ENCODE measurements around the gene ZNF467. TPM values are rescaled to one million over a fixed set of nuclear protein-coding genes. Genes with fewer than 3 reads are reported as not detected.

ZNF467 gene
- total RNA-seq, 1 donor from 2014 or later = 0.17 TPM

- Histone ChIP-seq H3K79me2 (ENCODE audit: low read depth) (no peaks in the 10 kb centered on the region), H3K4me2 (peak overlapping the region; percentile 97), H3F3A (ENCODE audit: low read depth) (peaks cover 10% of the 10 kb centered on the region), H3K9ac (no peak overlapping the region), H3K27ac (no peak overlapping the region), H3K4me3 (peak overlapping the region; percentile 88), H3K4me1 (peaks cover 18% of the 10 kb centered on the region), H2AFZ (replicated peaks) (no peak overlapping the region), H3K36me3 (no peaks in the 10 kb centered on the region), H4K20me1 (ENCODE audit: low read depth) (peaks cover 15% of the 10 kb centered on the region), H3K9me3 (ENCODE audit: low read depth) (no peaks in the 10 kb centered on the region), H3K27me3 (peaks cover 66% of the 10 kb centered on the region)
- Mint-ChIP-seq H3K36me3 (no peaks in the 10 kb centered on the region), H3K4me1 (peaks cover 33% of the 10 kb centered on the region), H3K27me3 (ENCODE audit: insufficient read depth, low read depth) (peaks cover 13% of the 10 kb centered on the region), H3K9me3 (no peaks in the 10 kb centered on the region), H3K27ac (peak overlapping the region; percentile 63), H3K4me3 (peak overlapping the region; percentile 87)
- peak; percentile 47 for TF ChIP-seq EZH2phosphoT487 (IDR thresholded peaks at IDR 0.05)
- TF ChIP-seq CTCF (IDR thresholded peaks at IDR 0.05) = no peak
- peak; percentile 52 for TF ChIP-seq EZH2 (IDR thresholded peaks at IDR 0.05)
- peak; percentile 53 for DNase-seq (ENCODE audit: low spot score)
Observed at GRCh38 chr7:149774237-149775175, 1.1 kb upstream of the ZNF467 start.

GRCh38 chr7:149772956-149773434 lies 393 bp downstream of the ZNF467 start:
- DNase-seq (ENCODE audit: low spot score) = peak; percentile 60
- Histone ChIP-seq H3K9me3 (ENCODE audit: low read depth) (no peaks in the 10 kb centered on the region), H3K27ac (no peak overlapping the region), H4K20me1 (ENCODE audit: low read depth) (peaks cover 15% of the 10 kb centered on the region), H3K4me2 (peak overlapping the region; percentile 97), H2AFZ (replicated peaks) (no peak overlapping the region), H3K4me1 (peaks cover 18% of the 10 kb centered on the region), H3K27me3 (peaks cover 81% of the 10 kb centered on the region), H3K36me3 (no peaks in the 10 kb centered on the region), H3K4me3 (peak overlapping the region; percentile 88), H3K9ac (no peak overlapping the region), H3F3A (ENCODE audit: low read depth) (peaks cover 10% of the 10 kb centered on the region), H3K79me2 (ENCODE audit: low read depth) (no peaks in the 10 kb centered on the region)
- Mint-ChIP-seq H3K4me1 (peaks cover 27% of the 10 kb centered on the region), H3K4me3 (peak overlapping the region; percentile 85), H3K9me3 (no peaks in the 10 kb centered on the region), H3K27me3 (ENCODE audit: insufficient read depth, low read depth) (peaks cover 14% of the 10 kb centered on the region), H3K36me3 (peaks cover 5% of the 10 kb centered on the region), H3K27ac (no peak overlapping the region)
- TF ChIP-seq EZH2 (IDR thresholded peaks at IDR 0.05) (peak; percentile 50), EZH2phosphoT487 (IDR thresholded peaks at IDR 0.05) (no peak), CTCF (IDR thresholded peaks at IDR 0.05) (no peak)

- peak; percentile 65 for DNase-seq (ENCODE audit: low spot score)
- H2AFZ ChIP-seq (replicated peaks) = no peak overlapping the region
Observed at GRCh38 chr7:149772241-149772955, 990 bp downstream of the ZNF467 start.

More at GRCh38 chr7:149772241-149772955, 990 bp downstream of the ZNF467 start:
- H3K27ac ChIP-seq = no peak overlapping the region
- Mint-ChIP-seq H3K4me1 (peaks cover 27% of the 10 kb centered on the region), H3K9me3 (no peaks in the 10 kb centered on the region), H3K27ac (no peak overlapping the region), H3K36me3 (peaks cover 8% of the 10 kb centered on the region), H3K4me3 (peak overlapping the region; percentile 82), H3K27me3 (ENCODE audit: insufficient read depth, low read depth) (peaks cover 19% of the 10 kb centered on the region)
- H3K4me2 ChIP-seq = peak overlapping the region; percentile 97
- H3K4me1 ChIP-seq = peaks cover 18% of the 10 kb centered on the region
- H3K79me2 ChIP-seq (ENCODE audit: low read depth) = no peaks in the 10 kb centered on the region
- H3K4me3 ChIP-seq = peak overlapping the region; percentile 88
- H3K9me3 ChIP-seq (ENCODE audit: low read depth) = no peaks in the 10 kb centered on the region
- peaks cover 15% of the 10 kb centered on the region for H4K20me1 ChIP-seq (ENCODE audit: low read depth)
- H3F3A ChIP-seq (ENCODE audit: low read depth) = peaks cover 10% of the 10 kb centered on the region
- no peak for TF ChIP-seq EZH2phosphoT487 (IDR thresholded peaks at IDR 0.05)
- no peak for TF ChIP-seq CTCF (IDR thresholded peaks at IDR 0.05)
- no peak for TF ChIP-seq EZH2 (IDR thresholded peaks at IDR 0.05)
- no peaks in the 10 kb centered on the region for H3K36me3 ChIP-seq
- H3K9ac ChIP-seq = no peak overlapping the region
- H3K27me3 ChIP-seq = peaks cover 87% of the 10 kb centered on the region
